Upper lobe of left lung (tissue), 6 donors: Measurements from ENCODE around the gene WNK1. TPM values are rescaled to one million over a fixed set of nuclear protein-coding genes. Genes with fewer than 3 reads are reported as not detected.

ENCODE experiments used
- ATAC-seq, 2 donors: fragments of 200-7000 bp; cut with Tn5 transposase; one replicate each; pipeline ENCODE4 v1.9.1; 2022; ENCODE audit warnings: mild to moderate bottlenecking in 2 of 2, moderate library complexity in 2 of 2; ENCODE audit not compliant: low FRiP score in 2 of 2
- DNase-seq, 2 donors: peaks; one replicate each; pipeline ENCODE4 v3.0.0-alpha.2; 2019 to 2020
- H3K27ac ChIP-seq, 4 donors: fragments of 200-600 bp; sonication (generic); one replicate each; pipeline ENCODE4 v1.5.1; 2016 to 2019
- H3K27me3 ChIP-seq, 4 donors: fragments of 200-600 bp; sonication (generic); one replicate each; pipeline ENCODE4 v1.5.1; 2017 to 2019
- H3K36me3 ChIP-seq, 4 donors: fragments of 200-600 bp; sonication (generic); one replicate each; pipeline ENCODE4 v1.5.1; 2016 to 2019
- H3K4me1 ChIP-seq, 4 donors: fragments of 200-600 bp; sonication (generic); one replicate each; pipeline ENCODE4 v1.5.1; 2018 to 2019
- H3K4me3 ChIP-seq, 4 donors: fragments of 200-600 bp; sonication (generic); one replicate each; pipeline ENCODE4 v1.5.1; 2017 to 2019; ENCODE audit warnings: mild to moderate bottlenecking in 2 of 4, moderate library complexity in 1 of 4
- H3K9me3 ChIP-seq, 4 donors: fragments of 200-600 bp; sonication (generic); one replicate each; pipeline ENCODE4 v1.5.1; 2018 to 2019
- CTCF ChIP-seq, 6 experiments: fragments of 450-650 bp in 4 of 6; fragments of 200-600 bp in 2 of 6; sonication (generic) in 2 of 6; IDR thresholded peaks; one replicate each; pipeline ENCODE4 v1.5.1; 2016 to 2019; ENCODE audit warnings: antibody characterized with exemption in 6 of 6
- EP300 ChIP-seq, 4 donors: sonication (generic); formaldehyde crosslinking; IDR thresholded peaks; one replicate each; pipeline ENCODE4 v1.5.1; 2017; ENCODE audit warnings: antibody characterized with exemption in 4 of 4, control low read depth in 2 of 4
- POLR2A ChIP-seq, 4 donors: fragments of 450-650 bp; IDR thresholded peaks; one replicate each; pipeline ENCODE4 v1.5.1; 2016 to 2017; ENCODE audit warnings: antibody characterized with exemption in 4 of 4, mild to moderate bottlenecking in 2 of 4
- POLR2AphosphoS5 ChIP-seq, 2 donors: sonication (generic); formaldehyde crosslinking; IDR thresholded peaks; one replicate each; pipeline ENCODE4 v1.5.1; 2017; ENCODE audit warnings: antibody characterized with exemption in 2 of 2
- WGBS, 2 donors: methylation state at CpG; one replicate each; pipeline ENCODE4 v1.1.5; 2017 to 2018; 5-methylcytosine and 5-hydroxymethylcytosine counted together
- total RNA-seq, 6 donors: library from RNA; depleted of rRNA in 4 of 6; stranded (reverse); fragments of >200 nt in 4 of 6; gene quantifications; one replicate each; pipeline versions ENCODE4 v1.1.0 to v1.2.1, GENCODE V29; 2016 to 2021
- donor health status: DM: no; HTN: no; CAD: no; lungs with moderate emphysema.
- donor health status: DM: no; HTN: yes; CAD: no; lungs with severe emphysema.

Gene WNK1
- total RNA-seq, 6 donors from 2014 or later: 184 to 288 (median 245) TPM

- no peak for TF ChIP-seq POLR2A (IDR thresholded peaks at IDR 0.05)
- Histone ChIP-seq H3K4me1 (no peaks in the 10 kb centered on the region), H3K9me3 (no peaks in the 10 kb centered on the region), H3K36me3 (peaks cover 72 to 99% (median 94%) of the 10 kb centered on the region in 4 donors), H3K27me3 (no peaks in the 10 kb centered on the region), H3K27ac (no peak overlapping the region), H3K4me3 (no peak overlapping the region)
- WGBS, 2 donors: 95 to 97% methylated on average over 2 of the region's 2 CpGs
- DNase-seq (no peak), ATAC-seq (no peak)
Observed at GRCh38 chr12:886206-886605, 133.8 kb downstream of the WNK1 start.

GRCh38 chr12:894226-894625 is 141.8 kb downstream of the WNK1 start:
- H3K4me1 ChIP-seq: no peaks in the 10 kb centered on the region
- DNase-seq (no peak), ATAC-seq (no peak)
- H3K36me3 ChIP-seq: peaks cover 43 to 92% (median 72%) of the 10 kb centered on the region in 4 donors
- H3K4me3 ChIP-seq: no peak overlapping the region
- H3K27ac ChIP-seq: no peak overlapping the region
- TF ChIP-seq EP300 (IDR thresholded peaks at IDR 0.05) (no peak), POLR2AphosphoS5 (IDR thresholded peaks at IDR 0.05) (no peak), POLR2A (IDR thresholded peaks at IDR 0.05) (no peak), CTCF (IDR thresholded peaks at IDR 0.05) (no peak)
- no peaks in the 10 kb centered on the region for H3K27me3 ChIP-seq
- H3K9me3 ChIP-seq: no peaks in the 10 kb centered on the region

GRCh38 chr12:896031-896430 is 143.7 kb downstream of the WNK1 start:
- ATAC-seq (no peak), DNase-seq (no peak)
- H3K27me3 ChIP-seq: no peaks in the 10 kb centered on the region
- TF ChIP-seq EP300 (IDR thresholded peaks at IDR 0.05) (no peak), POLR2A (IDR thresholded peaks at IDR 0.05) (no peak), CTCF (IDR thresholded peaks at IDR 0.05) (no peak), POLR2AphosphoS5 (IDR thresholded peaks at IDR 0.05) (no peak)
- H3K4me3 ChIP-seq: no peak overlapping the region
- WGBS, 2 donors: 77 to 83% methylated on average over 4 of the region's 4 CpGs
- H3K27ac ChIP-seq: no peak overlapping the region
- no peaks in the 10 kb centered on the region for H3K9me3 ChIP-seq
- no peaks in the 10 kb centered on the region for H3K4me1 ChIP-seq
- H3K36me3 ChIP-seq: peaks cover 37 to 93% (median 75%) of the 10 kb centered on the region in 4 donors

GRCh38 chr12:897386-897785 is 145.0 kb downstream of the WNK1 start:
- WGBS, 2 donors: 87% methylated on average over 4 of the region's 4 CpGs
- Histone ChIP-seq H3K27me3 (no peaks in the 10 kb centered on the region), H3K4me1 (no peaks in the 10 kb centered on the region), H3K9me3 (no peaks in the 10 kb centered on the region), H3K27ac (no peak overlapping the region), H3K4me3 (no peak overlapping the region), H3K36me3 (peaks cover 35 to 98% (median 79%) of the 10 kb centered on the region in 4 donors)
- no peak for TF ChIP-seq POLR2A (IDR thresholded peaks at IDR 0.05)
- no peak for TF ChIP-seq POLR2AphosphoS5 (IDR thresholded peaks at IDR 0.05)
- TF ChIP-seq CTCF (IDR thresholded peaks at IDR 0.05): no peak
- TF ChIP-seq EP300 (IDR thresholded peaks at IDR 0.05): no peak
- DNase-seq (no peak), ATAC-seq (no peak)

GRCh38 chr12:902581-902980 is 150.2 kb downstream of the WNK1 start:
- Histone ChIP-seq H3K27ac (no peak overlapping the region), H3K4me3 (no peak overlapping the region), H3K9me3 (no peaks in the 10 kb centered on the region), H3K27me3 (no peaks in the 10 kb centered on the region), H3K36me3 (peaks cover 28 to 100% (median 79%) of the 10 kb centered on the region in 4 donors), H3K4me1 (peaks cover 0 to 7% (median 0%) of the 10 kb centered on the region in 4 donors)
- WGBS, 2 donors: 86 to 88% methylated on average over 3 of the region's 3 CpGs
- no peak for DNase-seq
- TF ChIP-seq EP300 (IDR thresholded peaks at IDR 0.05): no peak
- TF ChIP-seq CTCF (IDR thresholded peaks at IDR 0.05): no peak
- TF ChIP-seq POLR2A (IDR thresholded peaks at IDR 0.05): no peak
- no peak for TF ChIP-seq POLR2AphosphoS5 (IDR thresholded peaks at IDR 0.05)
- ATAC-seq: no peak
